Mesenteric fat pad (tissue), 1 donor: Measurements from ENCODE around the gene MAZ. TPM values are rescaled to one million over a fixed set of nuclear protein-coding genes. Genes with fewer than 3 reads are reported as not detected.
"Not testable (repeated sequence)": the region's sequence is repeated elsewhere in the genome, so short reads cannot be mapped to it uniquely, and the experiment has no call there.

ENCODE experiments used
- DNase-seq: peaks from one replicate; pipeline ENCODE4 v3.0.0-alpha.2; 2020; ENCODE audit warnings: low spot score
- total RNA-seq: library from RNA; stranded (reverse); fragmentation: NEBNext Ultra II Directional; extraction: Animal tissue kit (Norgen Biotek cat#: 25700); gene quantifications from one replicate; pipeline ENCODE4 v1.2.1, GENCODE V29; 2021
- donor health status: DM: yes; HTN: yes; CAD: no.

Gene MAZ
- total RNA-seq, 1 donor from 2014 or later: 135 TPM

DNA sequence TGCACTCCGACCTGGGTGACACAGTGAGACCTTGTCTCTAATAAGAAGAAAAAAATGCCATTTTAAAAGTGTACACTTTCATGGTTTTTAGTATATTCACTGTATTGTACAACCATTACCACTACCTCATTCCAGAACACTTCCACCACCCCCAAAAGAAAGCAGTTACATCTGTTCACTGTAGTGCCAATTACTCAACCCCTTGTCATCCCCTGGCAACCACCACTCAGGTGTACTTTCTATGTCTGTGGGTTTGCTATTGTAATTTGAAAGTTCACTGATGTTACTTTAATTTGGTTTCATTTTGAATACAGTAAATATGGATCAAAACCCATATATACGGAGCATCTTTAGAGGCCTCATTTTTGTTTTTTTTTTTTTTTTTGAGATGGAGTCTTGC is 22.2 kb upstream of the MAZ start:
- DNase-seq: no peak

DNA sequence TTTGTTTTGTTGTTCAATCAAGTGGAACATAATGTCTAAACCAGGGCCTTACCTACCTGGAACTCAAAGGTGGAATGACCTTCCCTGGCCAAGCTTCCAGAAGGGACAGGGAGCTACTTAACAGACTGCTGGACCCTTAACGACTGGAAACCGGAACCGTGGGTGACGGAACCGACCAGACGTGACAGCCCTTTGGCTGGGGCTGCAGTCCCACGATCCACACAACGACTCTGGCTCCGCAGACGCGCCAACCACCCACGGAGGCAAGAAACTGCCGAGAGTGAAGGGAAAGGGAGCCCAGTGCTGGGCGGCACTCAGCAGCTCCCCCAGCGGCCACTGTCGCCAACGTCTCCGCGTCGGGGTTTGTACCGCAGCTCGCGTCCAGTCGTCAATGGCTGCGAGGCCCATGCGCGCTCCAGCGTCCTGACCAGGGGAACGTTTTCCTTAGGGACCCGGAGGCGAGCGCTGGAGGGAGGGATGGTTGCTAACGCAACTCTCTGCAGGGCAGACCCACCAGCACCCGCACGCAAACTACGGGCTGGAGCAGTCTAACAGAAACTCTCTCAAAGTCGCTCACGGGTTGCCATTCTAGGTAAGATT is 21.3 kb upstream of the MAZ start:
- peak; percentile 93 for DNase-seq

DNA sequence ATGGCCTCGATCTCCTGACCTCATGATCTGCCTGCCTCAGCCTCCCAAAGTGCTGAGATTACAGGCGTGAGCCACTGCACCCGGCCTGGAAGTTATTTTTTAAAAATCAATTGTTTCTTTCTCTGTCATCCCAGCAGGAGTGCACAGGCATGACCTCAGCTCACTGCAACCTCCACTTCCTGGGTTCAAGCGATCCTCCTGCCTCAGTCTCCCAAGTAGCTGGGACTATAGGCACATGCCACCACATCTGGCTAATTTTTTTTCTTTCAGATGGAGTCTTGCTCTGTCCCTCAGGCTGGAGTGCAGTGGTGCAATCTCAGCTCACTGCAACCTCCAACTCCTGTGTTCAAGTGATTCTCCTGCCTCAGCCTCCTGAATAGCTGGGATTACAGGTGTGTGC is 19.2 kb upstream of the MAZ start:
- not testable (repeated sequence) for DNase-seq

DNA sequence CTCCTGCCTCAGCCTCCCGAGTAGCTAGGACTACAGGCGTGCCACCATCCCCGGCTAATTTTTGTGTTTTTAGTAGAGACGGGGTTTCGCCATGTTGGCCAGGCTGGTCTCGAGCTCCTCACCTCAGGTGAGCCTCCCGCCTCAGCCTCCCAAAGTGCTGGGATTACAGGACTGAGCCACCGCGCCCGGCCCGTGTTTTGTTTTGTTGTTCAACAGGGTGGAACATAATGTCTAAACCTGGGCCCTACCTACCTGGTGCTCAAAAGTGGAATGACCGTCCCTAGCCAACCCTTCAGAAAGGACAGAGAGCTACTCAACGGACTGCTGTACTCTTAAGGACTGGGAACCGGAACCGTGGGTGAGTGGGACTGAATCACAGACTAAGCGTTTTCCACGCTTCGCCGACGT is 16.6 kb upstream of the MAZ start:
- no peak for DNase-seq

DNA sequence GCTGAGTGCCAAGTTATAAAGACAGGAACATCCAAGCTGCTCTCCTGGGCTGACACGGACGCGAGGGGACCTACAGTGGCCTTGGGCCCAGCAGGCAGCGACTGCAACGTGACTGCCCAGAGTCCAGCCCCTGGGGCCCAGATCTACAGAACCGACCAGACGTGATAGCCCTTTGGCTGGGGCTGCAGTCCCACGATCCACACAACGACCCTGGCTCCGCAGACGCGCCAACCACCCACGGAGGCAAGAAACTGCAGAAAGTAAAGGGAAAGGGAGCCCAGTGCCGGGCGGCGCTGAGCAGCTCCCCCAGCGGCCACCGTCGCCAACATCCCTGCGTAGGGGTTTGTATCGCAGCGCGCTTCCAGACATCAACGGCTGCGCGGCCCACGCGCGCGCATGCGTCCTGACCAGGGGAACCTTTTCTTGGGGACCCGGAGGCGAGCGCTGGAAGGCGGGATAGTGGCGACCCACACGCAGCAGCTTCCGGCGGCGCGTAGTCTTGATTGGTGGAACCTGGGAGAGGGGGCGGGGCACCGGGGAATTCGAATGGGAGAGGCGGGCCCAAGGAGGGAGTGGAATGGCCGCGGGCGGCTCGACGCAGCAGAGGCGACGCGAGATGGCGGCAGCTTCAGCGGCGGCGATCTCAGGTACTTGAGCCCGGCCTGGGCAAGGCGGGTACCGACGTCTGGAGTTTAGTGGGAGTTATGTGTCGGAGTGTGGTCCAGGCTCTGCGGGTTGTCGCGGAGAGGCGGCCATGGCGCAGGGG is 16.0 kb upstream of the MAZ start, which contains the start of gene KIF22:
TSS of gene KIF22 (plus strand) at position 569 of the 766 bp plus-strand sequence. CDS start at position 578, 9 bp downstream.
- DNase-seq: peak; percentile 100

DNA sequence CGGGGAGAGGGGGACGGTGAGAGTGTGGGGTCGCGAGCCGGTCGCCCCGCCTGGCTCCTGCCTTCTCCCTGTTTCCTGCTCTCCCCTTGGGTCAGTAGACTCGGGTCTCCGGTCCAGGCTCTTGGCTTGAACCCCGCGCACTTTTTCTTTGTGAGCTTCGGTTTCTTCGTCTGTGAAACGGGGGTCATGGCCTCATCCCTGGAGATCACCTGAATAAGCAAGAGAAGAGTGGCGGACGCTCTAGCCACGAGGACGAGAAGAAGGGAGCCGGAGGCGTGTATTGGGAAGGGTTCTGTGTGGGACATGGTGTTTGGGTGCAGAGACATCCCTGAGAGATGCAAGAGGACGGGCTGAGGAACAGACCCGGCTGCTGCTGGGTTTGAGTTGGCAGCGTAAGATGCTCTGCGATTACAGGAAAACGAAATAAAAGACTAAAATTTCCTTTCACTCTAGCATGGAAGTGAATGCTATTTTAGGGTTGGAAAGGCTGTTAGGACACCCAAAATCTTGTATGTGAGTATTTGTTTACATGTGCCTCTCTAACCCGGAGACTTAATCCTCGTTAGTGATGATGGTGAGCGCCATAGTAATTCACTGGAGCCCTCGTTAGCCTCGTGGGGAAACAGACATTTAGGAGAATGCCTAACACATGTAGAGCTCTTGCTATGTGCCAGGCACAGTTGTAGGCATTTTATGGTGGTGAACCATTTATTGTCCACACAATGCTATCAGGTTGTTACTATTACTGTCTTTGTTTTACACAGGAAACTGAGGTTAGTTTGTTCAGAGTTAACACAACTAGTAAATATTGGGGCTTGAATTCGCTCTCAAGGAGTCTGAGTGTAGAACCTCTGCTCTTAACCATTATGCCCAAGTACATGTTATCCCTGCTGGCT is 15.1 kb upstream of the MAZ start:
- no peak for DNase-seq

DNA sequence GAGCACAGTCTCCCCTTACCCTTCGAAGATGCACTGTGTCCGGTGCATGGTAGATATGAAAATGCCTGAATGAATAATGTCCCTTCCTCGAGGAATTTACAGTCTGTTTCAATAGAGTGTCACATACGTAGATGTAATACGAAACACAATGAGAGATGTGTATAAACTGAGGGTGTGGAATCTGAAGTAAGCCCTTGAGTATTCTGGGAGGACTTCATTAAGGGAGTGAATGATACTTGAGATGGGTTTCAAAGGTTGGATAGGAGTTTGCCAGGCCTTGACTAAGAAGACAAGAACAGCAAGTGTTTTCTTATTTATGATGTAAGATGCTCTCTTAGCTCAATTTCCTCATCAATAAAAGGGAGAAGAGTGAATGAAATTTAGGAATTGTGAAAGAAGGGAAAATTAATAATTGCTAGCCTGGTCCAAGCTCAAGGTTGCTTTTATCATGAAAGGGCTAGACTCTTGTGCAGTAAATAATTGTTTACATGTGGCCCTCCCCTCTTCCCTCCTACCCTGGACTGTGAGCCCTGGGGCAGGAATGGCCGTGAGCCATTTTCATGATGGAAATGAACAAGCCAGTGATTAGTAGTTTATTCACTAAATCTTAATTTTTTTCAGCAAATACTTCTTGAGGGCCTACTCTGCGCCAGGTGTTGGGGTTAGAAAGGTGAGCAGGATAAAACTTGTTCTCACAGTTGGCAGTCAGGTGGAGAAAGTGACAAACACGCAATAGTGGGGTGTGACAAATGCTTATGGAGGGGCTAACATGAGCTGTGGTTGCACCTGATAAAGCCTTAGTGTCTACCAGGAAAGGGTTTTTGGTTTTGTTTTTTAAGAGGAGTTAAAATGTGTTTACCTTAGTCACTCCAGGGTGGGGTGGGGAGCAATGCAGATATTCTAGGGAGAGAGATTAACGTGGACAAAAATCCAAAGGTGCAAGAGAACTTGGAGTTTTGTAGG is 14.2 kb upstream of the MAZ start:
- DNase-seq: no peak

DNA sequence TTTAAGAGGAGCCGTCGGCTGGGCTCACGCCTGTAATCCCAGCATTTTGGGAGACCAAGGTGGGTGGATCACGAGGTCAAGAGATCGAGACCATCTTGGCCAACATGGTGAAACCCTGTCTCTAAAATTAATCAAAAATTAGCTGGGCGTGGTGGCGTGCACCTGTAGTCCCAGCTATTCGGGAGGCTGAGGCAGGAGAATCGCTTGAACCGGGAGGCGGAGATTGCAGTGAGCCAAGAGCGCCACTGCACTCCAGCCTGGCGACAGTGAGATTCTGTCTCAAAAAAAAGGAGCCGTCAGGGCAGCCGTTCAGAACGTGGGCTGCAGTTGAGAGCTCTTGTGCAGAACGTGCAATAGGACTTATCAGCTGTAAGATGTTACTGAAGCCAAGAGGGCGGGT is 13.2 kb upstream of the MAZ start:
- not testable (repeated sequence) for DNase-seq

DNA sequence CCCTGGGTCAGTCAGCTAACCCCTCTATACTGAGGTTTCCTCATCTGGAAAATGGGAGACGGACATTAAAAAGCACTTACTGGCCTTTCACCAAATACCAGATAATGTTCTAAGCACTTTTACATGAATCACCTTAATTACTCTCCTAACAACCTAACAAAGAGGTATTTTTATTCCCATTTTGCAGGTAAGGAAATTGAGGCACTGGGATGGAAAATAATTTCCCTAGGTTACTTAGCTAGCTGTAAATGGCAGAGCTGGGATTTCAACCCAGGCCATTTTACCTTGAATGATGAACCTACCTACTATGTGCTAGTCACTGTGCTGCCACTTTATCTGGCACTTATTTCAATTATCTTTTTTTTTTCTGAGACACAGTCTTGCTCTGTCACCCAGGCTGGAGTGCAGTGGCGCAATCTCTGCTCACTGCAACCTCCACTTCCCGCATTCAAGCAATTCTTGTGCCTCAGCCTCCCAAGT is 12.1 kb upstream of the MAZ start:
- DNase-seq: no peak

DNA sequence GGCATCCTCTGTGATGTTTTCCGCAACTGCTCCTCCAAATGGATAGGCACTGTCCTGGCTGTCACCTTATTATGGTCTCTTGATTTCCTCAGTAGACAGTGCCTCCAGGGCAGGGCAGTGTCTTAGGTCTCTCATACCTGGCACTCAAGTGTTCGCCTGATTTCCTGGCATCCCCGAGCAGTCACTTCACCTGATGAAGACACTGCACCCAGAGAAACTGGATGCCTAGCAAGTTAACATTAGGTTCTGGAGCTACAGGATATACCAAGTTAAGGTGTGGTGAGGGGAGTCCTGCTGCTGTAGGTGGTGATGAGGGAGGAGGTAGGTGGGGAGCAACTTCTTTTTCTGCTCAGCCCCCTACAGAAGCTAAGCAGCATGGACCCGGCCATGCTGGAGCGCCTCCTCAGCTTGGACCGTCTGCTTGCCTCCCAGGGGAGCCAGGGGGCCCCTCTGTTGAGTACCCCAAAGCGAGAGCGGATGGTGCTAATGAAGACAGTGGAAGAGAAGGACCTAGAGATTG is 3.9 kb upstream of the MAZ start:
- DNase-seq: no peak

DNA sequence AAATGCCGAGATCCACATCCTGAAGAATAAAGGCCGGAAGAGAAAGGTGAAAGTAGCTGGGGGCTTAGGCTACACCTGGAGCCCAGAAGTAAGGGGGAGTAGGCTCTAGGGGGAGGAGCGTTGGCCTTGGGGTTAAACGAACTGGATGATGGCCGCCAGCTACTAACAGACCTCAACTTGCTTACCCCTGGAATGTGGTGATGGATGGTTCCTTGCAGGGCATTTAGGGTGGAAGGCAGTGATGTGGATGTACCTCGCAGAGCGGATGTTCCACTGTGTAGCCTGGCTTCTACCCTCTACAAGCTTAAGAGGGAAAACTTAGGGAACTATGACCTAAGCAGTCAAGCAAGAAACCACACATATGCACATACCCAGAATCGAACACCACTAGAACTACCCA is 2.3 kb upstream of the MAZ start:
- no peak for DNase-seq

DNA sequence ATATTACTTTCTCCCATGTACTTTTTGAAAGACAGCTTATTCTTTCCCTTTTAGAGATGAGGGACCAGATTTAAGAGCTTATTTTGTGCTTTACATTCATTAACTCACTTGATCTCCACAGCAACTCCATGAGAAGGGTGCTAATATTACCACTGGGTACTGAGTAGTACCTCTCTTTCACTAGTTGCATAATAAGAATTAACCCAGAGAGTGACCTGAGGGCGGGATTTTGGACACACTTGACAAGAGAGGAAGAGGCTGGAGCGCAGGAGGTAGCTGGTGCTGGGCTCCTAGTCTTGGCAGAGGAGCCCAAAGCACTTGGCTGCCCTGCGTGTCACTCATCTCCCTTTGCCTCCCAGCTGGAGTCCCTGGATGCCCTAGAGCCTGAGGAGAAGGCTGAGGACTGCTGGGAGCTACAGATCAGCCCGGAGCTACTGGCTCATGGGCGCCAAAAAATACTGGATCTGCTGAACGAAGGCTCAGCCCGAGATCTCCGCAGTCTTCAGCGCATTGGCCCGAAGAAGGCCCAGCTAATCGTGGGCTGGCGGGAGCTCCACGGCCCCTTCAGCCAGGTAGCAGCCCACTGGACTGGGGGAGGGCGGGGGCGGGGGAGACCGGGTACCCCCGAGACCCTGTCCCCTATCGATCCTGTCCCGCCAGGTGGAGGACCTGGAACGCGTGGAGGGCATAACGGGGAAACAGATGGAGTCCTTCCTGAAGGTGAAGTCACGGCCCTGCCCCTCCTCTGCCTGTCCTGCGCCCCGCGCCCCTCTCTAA is 1.7 kb upstream of the MAZ start:
- DNase-seq: no peak

DNA sequence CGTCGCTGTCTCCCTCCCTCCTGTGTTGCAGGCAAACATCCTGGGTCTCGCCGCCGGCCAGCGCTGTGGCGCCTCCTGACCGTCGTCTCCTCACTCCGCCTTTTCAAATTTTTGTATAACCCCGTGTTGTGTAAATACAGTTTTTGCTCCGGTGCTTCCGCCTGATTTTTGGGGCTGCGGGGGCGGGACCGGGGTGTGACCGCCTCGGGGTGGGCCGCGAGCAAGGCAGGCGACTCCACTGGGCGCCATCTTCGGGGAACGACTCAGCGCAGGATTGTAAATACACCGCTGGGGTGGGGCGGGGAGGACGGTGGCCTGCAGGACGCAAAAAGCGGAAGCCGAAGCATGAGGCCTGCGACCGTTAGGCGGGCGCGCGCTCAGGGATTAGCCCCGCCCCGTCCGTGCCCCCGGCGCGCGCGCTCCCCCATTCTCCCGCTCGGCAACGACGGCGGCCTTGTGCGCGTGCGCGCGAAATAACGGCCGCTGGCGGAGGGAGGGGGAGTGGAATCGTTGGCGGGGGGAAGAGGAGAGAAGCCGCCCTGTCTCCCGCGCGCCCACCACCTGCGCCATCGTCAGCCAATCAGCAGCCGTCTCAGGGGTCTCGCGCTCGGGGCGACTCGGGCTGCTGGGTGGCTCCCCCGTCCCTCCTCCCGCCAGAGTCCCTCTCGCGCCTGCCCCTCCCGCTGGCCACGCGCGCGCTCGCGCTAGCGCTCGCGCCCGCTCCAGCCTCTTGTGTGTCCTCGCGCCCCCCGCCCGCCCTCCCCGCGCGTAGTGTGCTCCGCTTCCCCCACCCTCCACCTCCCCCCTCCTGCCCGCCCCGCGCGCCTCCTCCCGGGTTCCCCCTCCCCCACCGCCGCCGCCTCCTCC is 864 bp upstream of the MAZ start:
- peak; percentile 99 for DNase-seq

DNA sequence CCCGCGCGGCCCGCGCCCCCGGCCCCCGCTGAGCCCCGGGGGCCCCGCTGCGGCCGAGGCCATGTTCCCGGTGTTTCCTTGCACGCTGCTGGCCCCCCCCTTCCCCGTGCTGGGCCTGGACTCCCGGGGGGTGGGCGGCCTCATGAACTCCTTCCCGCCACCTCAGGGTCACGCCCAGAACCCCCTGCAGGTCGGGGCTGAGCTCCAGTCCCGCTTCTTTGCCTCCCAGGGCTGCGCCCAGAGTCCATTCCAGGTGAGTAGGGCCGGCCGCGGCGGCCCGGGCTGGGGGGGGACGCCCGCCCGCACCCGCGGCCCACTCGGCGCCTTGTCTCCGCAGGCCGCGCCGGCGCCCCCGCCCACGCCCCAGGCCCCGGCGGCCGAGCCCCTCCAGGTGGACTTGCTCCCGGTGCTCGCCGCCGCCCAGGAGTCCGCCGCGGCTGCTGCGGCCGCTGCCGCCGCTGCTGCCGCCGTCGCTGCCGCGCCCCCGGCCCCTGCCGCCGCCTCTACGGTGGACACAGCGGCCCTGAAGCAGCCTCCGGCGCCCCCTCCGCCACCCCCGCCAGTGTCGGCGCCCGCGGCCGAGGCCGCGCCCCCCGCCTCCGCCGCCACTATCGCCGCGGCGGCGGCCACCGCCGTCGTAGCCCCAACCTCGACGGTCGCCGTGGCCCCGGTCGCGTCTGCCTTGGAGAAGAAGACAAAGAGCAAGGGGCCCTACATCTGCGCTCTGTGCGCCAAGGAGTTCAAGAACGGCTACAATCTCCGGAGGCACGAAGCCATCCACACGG is 504 bp downstream of the MAZ start:
- DNase-seq: no peak

DNA sequence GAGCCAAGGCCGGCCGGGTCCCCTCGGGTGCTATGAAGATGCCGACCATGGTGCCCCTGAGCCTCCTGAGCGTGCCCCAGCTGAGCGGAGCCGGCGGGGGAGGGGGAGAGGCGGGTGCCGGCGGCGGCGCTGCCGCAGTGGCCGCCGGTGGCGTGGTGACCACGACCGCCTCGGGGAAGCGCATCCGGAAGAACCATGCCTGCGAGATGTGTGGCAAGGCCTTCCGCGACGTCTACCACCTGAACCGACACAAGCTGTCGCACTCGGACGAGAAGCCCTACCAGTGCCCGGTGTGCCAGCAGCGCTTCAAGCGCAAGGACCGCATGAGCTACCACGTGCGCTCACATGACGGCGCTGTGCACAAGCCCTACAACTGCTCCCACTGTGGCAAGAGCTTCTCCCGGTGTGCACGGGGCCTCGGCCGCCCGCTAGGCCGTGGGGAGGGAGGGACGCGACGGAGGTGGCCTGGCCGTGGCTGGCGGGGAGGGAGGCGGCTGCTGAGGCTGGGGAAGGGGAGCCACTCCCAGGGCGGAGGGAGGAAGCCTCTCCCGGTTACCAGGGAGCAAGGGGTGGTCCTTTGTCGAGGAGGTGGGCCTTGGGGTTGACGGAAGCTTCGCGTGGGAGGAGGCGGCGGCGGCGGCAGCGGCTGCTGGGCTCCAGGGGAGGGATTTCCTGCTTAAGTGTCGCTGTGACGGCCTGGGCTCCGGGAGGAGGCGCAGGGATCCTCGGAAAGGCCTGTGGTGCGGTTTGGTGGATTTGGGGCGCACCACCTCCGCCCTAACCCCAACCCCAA is 1.3 kb downstream of the MAZ start:
- DNase-seq: peak; percentile 94

DNA sequence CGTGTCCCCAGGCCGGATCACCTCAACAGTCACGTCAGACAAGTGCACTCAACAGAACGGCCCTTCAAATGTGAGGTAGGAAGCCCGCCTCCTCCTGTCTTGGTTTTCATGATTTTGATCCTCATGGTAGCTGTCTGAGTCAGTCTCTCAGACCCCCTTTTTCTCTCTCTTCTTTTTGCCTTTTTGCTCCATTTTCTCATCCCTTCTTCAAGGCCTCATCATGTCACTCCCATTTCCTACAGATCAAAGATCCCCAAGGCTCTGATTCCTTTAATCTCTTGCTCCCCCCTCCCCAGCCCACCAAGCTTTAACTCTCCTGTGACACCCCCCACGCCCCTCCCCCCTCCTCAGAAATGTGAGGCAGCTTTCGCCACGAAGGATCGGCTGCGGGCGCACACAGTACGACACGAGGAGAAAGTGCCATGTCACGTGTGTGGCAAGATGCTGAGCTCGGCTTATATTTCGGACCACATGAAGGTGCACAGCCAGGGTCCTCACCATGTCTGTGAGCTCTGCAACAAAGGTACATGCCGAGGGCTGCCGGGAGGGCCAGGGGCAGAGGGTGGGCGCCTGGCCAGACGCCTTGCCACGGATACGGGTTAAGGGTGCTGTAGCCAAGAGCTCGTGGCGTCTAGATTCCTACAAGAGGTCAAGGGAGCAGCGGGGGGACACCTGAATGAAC is 2.0 kb downstream of the MAZ start:
- no peak for DNase-seq
